ENCODE results near the gene WARS2. TPM values are rescaled to one million over a fixed set of nuclear protein-coding genes. Genes with fewer than 3 reads are reported as not detected.
A peak's percentile ranks its signal among the peaks of the same experiment; 100 is the strongest.

Gene WARS2
- total RNA-seq, 4 donors from 2014 or later: 13.3 to 28.1 (median 16.2) TPM

- Histone ChIP-seq H3K4me1 (peaks cover 56% of the 10 kb centered on the region), H3K27me3 (peaks cover 85% of the 10 kb centered on the region), H3K9me3 (no peaks in the 10 kb centered on the region), H3K27ac (no peak overlapping the region), H3K4me3 (no peak overlapping the region), H3K36me3 (no peaks in the 10 kb centered on the region)
- WGBS: 74% methylated on average over 14 of the region's 14 CpGs
- TF ChIP-seq EP300 (IDR thresholded peaks at IDR 0.05): no peak
- TF ChIP-seq CTCF (IDR thresholded peaks at IDR 0.05): no peak
- TF ChIP-seq POLR2AphosphoS5 (IDR thresholded peaks at IDR 0.05): no peak
- no peak for TF ChIP-seq POLR2A (IDR thresholded peaks at IDR 0.05)
- no peak for DNase-seq (ENCODE audit: low spot score in 2 of 2)
Observed at GRCh38 chr1:119003413-119004128, 136.9 kb downstream of the WARS2 start.

- TF ChIP-seq POLR2AphosphoS5 (IDR thresholded peaks at IDR 0.05) (peak in 1 of 3 donors; percentile 74), EP300 (IDR thresholded peaks at IDR 0.05) (no peak)
- peak in 1 of 2 donors; percentile 79 for DNase-seq (ENCODE audit: low spot score in 2 of 2)
- H3K4me3 ChIP-seq: peak overlapping the region; percentile 43
- H3K4me1 ChIP-seq: peaks cover 41% of the 10 kb centered on the region
- WGBS: 17% methylated on average over 16 of the region's 16 CpGs
- peak overlapping the region; percentile 80 for H3K27ac ChIP-seq
- peaks cover 85% of the 10 kb centered on the region for H3K27me3 ChIP-seq
- H3K36me3 ChIP-seq: no peaks in the 10 kb centered on the region
- no peaks in the 10 kb centered on the region for H3K9me3 ChIP-seq
Observed at GRCh38 chr1:119002028-119002686, 138.3 kb downstream of the WARS2 start.

DNA sequence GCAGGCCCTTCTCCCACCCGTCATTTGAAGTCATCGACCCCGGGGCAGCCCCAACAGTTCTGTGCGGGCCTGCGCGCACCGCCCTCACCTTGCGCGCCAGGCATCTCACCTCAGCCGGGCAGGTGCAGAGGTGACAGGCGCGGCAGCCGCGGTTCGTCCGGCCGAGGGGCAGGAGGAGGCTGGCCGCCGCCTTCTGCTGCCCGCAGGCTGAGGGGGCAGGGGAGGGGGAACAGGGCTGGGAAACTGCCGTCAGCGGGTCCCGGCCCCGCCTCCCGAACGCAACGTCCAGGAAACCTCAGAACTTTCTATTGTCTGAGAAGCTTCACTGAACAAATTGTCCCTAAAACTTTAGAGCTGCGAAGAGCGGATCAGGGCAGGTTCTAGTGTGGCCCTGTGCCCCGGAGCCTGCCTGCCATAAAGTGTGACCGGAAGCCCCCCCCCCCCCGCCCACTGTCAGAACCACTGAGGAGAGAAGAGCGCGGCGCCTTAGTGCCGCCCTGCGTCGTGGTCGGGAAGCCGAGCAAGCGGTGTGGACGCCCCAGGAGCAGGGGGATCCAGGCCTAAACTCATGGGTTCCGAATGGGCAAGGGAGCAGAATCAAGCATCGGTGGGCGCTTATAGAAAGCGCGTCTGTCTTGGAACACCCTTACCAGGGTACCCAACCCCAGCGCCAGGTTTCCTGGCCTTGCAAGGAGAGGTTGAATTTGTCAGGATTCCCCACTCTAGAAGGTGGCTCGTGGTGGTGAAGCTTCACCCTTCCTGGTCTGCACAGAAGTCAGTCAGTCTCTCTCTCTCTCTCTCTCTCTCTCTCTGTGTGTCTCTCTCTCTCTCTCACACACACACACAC lies 139.0 kb downstream of the WARS2 start:
- TF ChIP-seq POLR2A (IDR thresholded peaks at IDR 0.05) (peak in 1 of 2 donors; percentile 33), CTCF (IDR thresholded peaks at IDR 0.05) (no peak), POLR2AphosphoS5 (IDR thresholded peaks at IDR 0.05) (peak in 1 of 3 donors; percentile 44)
- peaks cover 84% of the 10 kb centered on the region for H3K27me3 ChIP-seq
- no peaks in the 10 kb centered on the region for H3K36me3 ChIP-seq
- H3K9me3 ChIP-seq: no peaks in the 10 kb centered on the region
- DNase-seq (ENCODE audit: low spot score in 2 of 2): peak; percentile 75 to 79
- H3K4me3 ChIP-seq: peak overlapping the region; percentile 43
- 9% methylated on average over 24 of the region's 49 CpGs for WGBS
- H3K27ac ChIP-seq: peak overlapping the region; percentile 80
- peaks cover 34% of the 10 kb centered on the region for H3K4me1 ChIP-seq

DNA sequence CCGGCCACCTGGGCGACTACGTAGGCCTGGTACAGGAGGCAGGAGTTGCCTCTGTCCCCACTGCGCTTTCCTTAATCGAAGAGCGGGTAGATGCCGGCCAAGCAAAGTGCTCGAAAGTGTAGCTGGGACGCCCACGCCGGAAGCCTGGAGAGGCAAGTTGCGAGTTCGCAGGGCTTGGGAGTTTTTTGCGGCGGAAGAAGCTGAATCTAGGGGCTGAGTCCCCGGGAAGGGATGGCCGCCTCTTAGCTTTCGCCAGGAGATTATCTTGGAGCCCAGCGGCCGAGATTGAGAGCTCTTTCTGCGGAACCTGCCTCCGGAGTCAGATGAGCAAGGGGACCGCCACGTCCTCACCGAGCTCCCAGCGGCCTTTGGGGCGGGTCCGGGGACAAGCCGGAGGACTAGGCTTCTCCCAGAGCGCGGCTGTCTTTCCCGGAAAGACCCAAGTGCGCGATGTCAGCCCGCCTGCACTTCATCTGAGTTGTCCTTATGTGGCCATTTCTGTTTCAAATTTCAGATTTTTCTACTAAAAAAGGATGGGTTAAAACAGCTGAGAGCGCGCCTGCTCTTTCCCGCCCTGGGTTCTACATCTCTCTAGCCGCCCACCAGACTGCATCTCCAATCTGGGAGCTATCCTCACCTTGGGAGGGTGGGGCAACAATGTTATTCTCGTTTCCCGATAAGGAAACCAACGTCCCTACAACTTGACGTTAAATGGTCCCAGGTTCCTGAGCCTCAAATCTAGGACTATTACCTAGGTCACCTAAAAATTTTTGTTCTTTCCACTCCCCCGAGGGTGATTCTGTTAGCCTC lies 139.9 kb downstream of the WARS2 start:
- peak overlapping the region; percentile 43 for H3K4me3 ChIP-seq
- peaks cover 32% of the 10 kb centered on the region for H3K4me1 ChIP-seq
- H3K36me3 ChIP-seq: no peaks in the 10 kb centered on the region
- H3K27ac ChIP-seq: peak overlapping the region; percentile 80
- TF ChIP-seq CTCF (IDR thresholded peaks at IDR 0.05) (no peak), POLR2AphosphoS5 (IDR thresholded peaks at IDR 0.05) (no peak), POLR2A (IDR thresholded peaks at IDR 0.05) (no peak), EP300 (IDR thresholded peaks at IDR 0.05) (no peak)
- no peaks in the 10 kb centered on the region for H3K9me3 ChIP-seq
- DNase-seq (ENCODE audit: low spot score in 2 of 2): no peak
- peaks cover 84% of the 10 kb centered on the region for H3K27me3 ChIP-seq
- WGBS: 24% methylated on average over 30 of the region's 44 CpGs

All from suprapubic skin (tissue), 4 donors.